SK-N-SH treated with all-trans-retinoic acid at 6 μM for 48 hours (cell line): ENCODE results near the gene ENDOV.

Experiments
- CSDC2 ChIP-seq: fragments of 250-450 bp; sonication (Bioruptor Pico); IDR thresholded peaks from 2 replicates; pipeline ENCODE4 v1.5.0; 2020; ENCODE audit warnings: mild to moderate bottlenecking, moderate library complexity
- RARB ChIP-seq: fragments of 250-450 bp; sonication (Bioruptor Pico); IDR thresholded peaks from 2 replicates; pipeline ENCODE4 v1.8.0; 2021; ENCODE audit warnings: mild to moderate bottlenecking, moderate library complexity
- ZC3H10 ChIP-seq: fragments of 250-450 bp; sonication (Bioruptor Pico); IDR thresholded peaks from 2 replicates; pipeline ENCODE4 v1.5.1; 2021; ENCODE audit warnings: mild to moderate bottlenecking, moderate library complexity
- ZFP3 ChIP-seq: fragments of 250-450 bp; sonication (Bioruptor Pico); IDR thresholded peaks from 2 replicates; pipeline ENCODE4 v1.5.0; 2020; ENCODE audit warnings: mild to moderate bottlenecking, moderate library complexity
- ZFP30 ChIP-seq: fragments of 450-650 bp; formaldehyde crosslinking; IDR thresholded peaks from 2 replicates; pipeline ENCODE4 v1.5.0; 2022; ENCODE audit warnings: mild to moderate bottlenecking, moderate library complexity
- ZNF565 ChIP-seq: fragments of 450-650 bp; formaldehyde crosslinking; conservative IDR thresholded peaks from 2 replicates; pipeline ENCODE4 v1.5.0; 2020; ENCODE audit warnings: low read depth, mild to moderate bottlenecking, moderate library complexity
- TF ChIP-seq, protein P1 (sequence below): fragments of 250-450 bp; sonication (Bioruptor Pico); IDR thresholded peaks from 2 replicates; pipeline ENCODE4 v1.8.0; 2020; ENCODE audit warnings: mild to moderate bottlenecking, moderate library complexity, borderline replicate concordance
- TF ChIP-seq, protein P2 (sequence below): fragments of 250-450 bp; sonication (Bioruptor Pico); IDR thresholded peaks from 2 replicates; pipeline ENCODE4 v1.5.0; 2020; ENCODE audit warnings: mild to moderate bottlenecking, moderate library complexity
- TF ChIP-seq, protein P3 (sequence below): fragments of 250-450 bp; sonication (Bioruptor Pico); IDR thresholded peaks from 2 replicates; pipeline ENCODE4 v1.8.0; 2021; ENCODE audit warnings: low read depth, mild to moderate bottlenecking, moderate library complexity, borderline replicate concordance

DNA sequence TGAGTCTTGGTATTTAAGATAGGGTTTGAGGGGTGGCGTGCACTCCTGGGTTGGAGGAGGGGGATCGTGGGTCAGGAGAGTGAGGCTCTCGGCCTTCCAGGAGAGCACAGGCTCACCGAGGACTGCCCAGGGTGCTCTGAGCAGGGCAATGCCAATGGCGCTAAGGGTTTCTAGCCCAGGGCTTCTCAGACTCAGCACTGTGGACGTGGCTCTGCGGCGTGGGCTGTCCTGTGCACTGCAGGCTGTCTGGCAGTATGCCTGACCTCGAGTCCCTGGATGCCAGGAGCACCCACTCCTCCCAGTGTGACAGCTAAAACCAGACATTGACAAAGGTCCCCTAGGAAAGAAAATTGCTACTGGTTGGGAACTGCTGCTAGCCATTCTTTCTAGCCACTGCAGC, 37.2 kb upstream of the ENDOV start:
- TF ChIP-seq, protein P1, sequence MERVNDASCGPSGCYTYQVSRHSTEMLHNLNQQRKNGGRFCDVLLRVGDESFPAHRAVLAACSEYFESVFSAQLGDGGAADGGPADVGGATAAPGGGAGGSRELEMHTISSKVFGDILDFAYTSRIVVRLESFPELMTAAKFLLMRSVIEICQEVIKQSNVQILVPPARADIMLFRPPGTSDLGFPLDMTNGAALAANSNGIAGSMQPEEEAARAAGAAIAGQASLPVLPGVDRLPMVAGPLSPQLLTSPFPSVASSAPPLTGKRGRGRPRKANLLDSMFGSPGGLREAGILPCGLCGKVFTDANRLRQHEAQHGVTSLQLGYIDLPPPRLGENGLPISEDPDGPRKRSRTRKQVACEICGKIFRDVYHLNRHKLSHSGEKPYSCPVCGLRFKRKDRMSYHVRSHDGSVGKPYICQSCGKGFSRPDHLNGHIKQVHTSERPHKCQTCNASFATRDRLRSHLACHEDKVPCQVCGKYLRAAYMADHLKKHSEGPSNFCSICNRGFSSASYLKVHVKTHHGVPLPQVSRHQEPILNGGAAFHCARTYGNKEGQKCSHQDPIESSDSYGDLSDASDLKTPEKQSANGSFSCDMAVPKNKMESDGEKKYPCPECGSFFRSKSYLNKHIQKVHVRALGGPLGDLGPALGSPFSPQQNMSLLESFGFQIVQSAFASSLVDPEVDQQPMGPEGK (CRISPR knock-in tag) = no peak
- TF ChIP-seq ZNF565 (CRISPR knock-in tag) (no peak), ZFP3 (no peak), ZC3H10 (CRISPR knock-in tag) (no peak), ZFP30 (CRISPR knock-in tag) (no peak), RARB (CRISPR knock-in tag) (no peak), CSDC2 (CRISPR knock-in tag) (no peak)
- TF ChIP-seq, protein P2, sequence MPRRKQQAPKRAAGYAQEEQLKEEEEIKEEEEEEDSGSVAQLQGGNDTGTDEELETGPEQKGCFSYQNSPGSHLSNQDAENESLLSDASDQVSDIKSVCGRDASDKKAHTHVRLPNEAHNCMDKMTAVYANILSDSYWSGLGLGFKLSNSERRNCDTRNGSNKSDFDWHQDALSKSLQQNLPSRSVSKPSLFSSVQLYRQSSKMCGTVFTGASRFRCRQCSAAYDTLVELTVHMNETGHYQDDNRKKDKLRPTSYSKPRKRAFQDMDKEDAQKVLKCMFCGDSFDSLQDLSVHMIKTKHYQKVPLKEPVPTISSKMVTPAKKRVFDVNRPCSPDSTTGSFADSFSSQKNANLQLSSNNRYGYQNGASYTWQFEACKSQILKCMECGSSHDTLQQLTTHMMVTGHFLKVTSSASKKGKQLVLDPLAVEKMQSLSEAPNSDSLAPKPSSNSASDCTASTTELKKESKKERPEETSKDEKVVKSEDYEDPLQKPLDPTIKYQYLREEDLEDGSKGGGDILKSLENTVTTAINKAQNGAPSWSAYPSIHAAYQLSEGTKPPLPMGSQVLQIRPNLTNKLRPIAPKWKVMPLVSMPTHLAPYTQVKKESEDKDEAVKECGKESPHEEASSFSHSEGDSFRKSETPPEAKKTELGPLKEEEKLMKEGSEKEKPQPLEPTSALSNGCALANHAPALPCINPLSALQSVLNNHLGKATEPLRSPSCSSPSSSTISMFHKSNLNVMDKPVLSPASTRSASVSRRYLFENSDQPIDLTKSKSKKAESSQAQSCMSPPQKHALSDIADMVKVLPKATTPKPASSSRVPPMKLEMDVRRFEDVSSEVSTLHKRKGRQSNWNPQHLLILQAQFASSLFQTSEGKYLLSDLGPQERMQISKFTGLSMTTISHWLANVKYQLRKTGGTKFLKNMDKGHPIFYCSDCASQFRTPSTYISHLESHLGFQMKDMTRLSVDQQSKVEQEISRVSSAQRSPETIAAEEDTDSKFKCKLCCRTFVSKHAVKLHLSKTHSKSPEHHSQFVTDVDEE = no peak
- TF ChIP-seq, protein P3, sequence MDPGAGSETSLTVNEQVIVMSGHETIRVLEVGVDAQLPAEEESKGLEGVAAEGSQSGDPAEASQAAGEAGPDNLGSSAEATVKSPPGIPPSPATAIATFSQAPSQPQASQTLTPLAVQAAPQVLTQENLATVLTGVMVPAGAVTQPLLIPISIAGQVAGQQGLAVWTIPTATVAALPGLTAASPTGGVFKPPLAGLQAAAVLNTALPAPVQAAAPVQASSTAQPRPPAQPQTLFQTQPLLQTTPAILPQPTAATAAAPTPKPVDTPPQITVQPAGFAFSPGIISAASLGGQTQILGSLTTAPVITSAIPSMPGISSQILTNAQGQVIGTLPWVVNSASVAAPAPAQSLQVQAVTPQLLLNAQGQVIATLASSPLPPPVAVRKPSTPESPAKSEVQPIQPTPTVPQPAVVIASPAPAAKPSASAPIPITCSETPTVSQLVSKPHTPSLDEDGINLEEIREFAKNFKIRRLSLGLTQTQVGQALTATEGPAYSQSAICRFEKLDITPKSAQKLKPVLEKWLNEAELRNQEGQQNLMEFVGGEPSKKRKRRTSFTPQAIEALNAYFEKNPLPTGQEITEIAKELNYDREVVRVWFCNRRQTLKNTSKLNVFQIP (CRISPR knock-in tag) = no peak
